Heart right ventricle (tissue), 16 donors: Measurements from ENCODE around the gene EXOC3L4. TPM values are rescaled to one million over a fixed set of nuclear protein-coding genes. Genes with fewer than 3 reads are reported as not detected.

Experiments used
- ATAC-seq, 8 donors: fragments of 200-7000 bp; cut with Tn5 transposase; one replicate each; pipeline ENCODE4 v1.9.1; 2020; ENCODE audit warnings: mild to moderate bottlenecking in 8 of 8, moderate library complexity in 8 of 8, moderate number of reproducible peaks in 1 of 8
- DNase-seq, 2 donors: peaks; one replicate each; pipeline ENCODE4 v3.0.0-alpha.2; 2020
- H3K27ac ChIP-seq, 10 donors: fragments of 200-600 bp; sonication (generic) in 2 of 10; one replicate each; pipeline versions ENCODE4 v1.5.0 to v1.8.0; 2020 to 2022; ENCODE audit warnings: mild to moderate bottlenecking in 3 of 10
- H3K27me3 ChIP-seq, 7 donors: fragments of 200-600 bp; one replicate each; pipeline ENCODE4 v1.8.0; 2021 to 2022; ENCODE audit warnings: mild to moderate bottlenecking in 2 of 7
- H3K36me3 ChIP-seq, 9 donors: fragments of 200-600 bp; sonication (generic) in 1 of 9; one replicate each; pipeline versions ENCODE4 v1.5.0 to v1.8.0; 2020 to 2022; ENCODE audit warnings: mild to moderate bottlenecking in 2 of 9
- H3K4me1 ChIP-seq, 9 donors: fragments of 200-600 bp; sonication (generic) in 1 of 9; one replicate each; pipeline versions ENCODE4 v1.5.0 to v1.8.0; 2020 to 2022; ENCODE audit warnings: mild to moderate bottlenecking in 4 of 9
- H3K4me3 ChIP-seq, 10 donors: fragments of 200-600 bp; sonication (generic) in 2 of 10; one replicate each; pipeline versions ENCODE4 v1.5.0 to v1.8.0; 2020 to 2022; ENCODE audit warnings: mild to moderate bottlenecking in 7 of 10, moderate library complexity in 2 of 10
- H3K9me3 ChIP-seq, 11 donors: fragments of 200-600 bp in 10 of 11; sonication (generic) in 2 of 11; one replicate each; pipeline versions ENCODE4 v1.5.0 to v1.8.0; 2013 to 2022; ENCODE audit warnings: mild to moderate bottlenecking in 2 of 11, control low read depth in 1 of 11, moderate library complexity in 1 of 11
- WGBS, 2 donors: extraction: QIAGEN DNeasy Blood & Tissue Kit; methylation state at CpG; one replicate each; pipeline ENCODE4 v1.1.7; 2013; ENCODE audit warnings: inconsistent platforms in 1 of 2; 5-methylcytosine and 5-hydroxymethylcytosine counted together
- intact Hi-C, 10 donors: fragments of 100-400 bp; cut with DNase I; formaldehyde crosslinking; loops; one replicate each; pipeline versions ENCODE4 v1.11.1 to v1.14.2; 2022
- polyA plus RNA-seq, 2 donors: library from polyadenylated mRNA; stranded (reverse); fragments of 200-250 nt; gene quantifications; one replicate each; pipeline ENCODE4 v1.2.3, GENCODE V29; 2013
- total RNA-seq, 10 donors: library from RNA; stranded (reverse); fragmentation: NEBNext Ultra II Directional in 3 of 10; extraction: Animal tissue kit (Norgen Biotek cat#: 25700) in 3 of 10; gene quantifications; one replicate each; pipeline versions ENCODE4 v1.2.1 to v1.2.4, GENCODE V29; 2021 to 2023
- TF ChIP-seq, protein P1 (sequence below), 9 donors: fragments of 200-600 bp; sonication (generic) in 2 of 9; IDR thresholded peaks; one replicate each; pipeline versions ENCODE4 v1.5.0 to v1.8.0; 2021 to 2022; ENCODE audit warnings: antibody characterized with exemption in 9 of 9, mild to moderate bottlenecking in 5 of 9, moderate library complexity in 1 of 9
- donor health status: Arrhythmogenic right ventricular cardiomyopathy.
- donor health status: ischemic (EF 13 %, LVEDD 7.1; RV severe dilation, severe dysfunction).
- donor health status: healthy with polysubstance abuse.
- donor health status: DM: no; HTN: yes; CAD: no.
- donor health status: DM: no; HTN: no; CAD: no.
- donor health status: ischemic (EF 25% LVEDD 6.9; RV normal size, moderate dysfunction).
- donor health status: ischemic (EF 25% LVEDD 5.7; RV mildly dilated, moderate dysfunction).
- donor health status: healthy.
- donor health status: DM: yes; HTN: yes; CAD: no.
- donor health status: Ischemic cardiomyopathy.
- donor health status: ischemic (EF 35%, LVEDD 5.7; RV mildly dilated, moderate dysfunction).
- donor health status: nonischemic (EF 11% LVEDD 7.7; RV severe dilation, severe dysfunction).
- donor health status: DM: yes; HTN: yes; CAD: no.
- donor health status: PGD.
- donor health status: ischemic (EF 29% LVEDD 5.4; RV normal size, mild dysfunction).
- donor health status: nonischemic (EF 23%, LVEDD 6.1; RV moderate dilation, normal function).

Gene EXOC3L4
- total and polyA plus RNA-seq, 12 donors: 0.16 to 2.0 (median 0.50) TPM; not detected in 4

DNA sequence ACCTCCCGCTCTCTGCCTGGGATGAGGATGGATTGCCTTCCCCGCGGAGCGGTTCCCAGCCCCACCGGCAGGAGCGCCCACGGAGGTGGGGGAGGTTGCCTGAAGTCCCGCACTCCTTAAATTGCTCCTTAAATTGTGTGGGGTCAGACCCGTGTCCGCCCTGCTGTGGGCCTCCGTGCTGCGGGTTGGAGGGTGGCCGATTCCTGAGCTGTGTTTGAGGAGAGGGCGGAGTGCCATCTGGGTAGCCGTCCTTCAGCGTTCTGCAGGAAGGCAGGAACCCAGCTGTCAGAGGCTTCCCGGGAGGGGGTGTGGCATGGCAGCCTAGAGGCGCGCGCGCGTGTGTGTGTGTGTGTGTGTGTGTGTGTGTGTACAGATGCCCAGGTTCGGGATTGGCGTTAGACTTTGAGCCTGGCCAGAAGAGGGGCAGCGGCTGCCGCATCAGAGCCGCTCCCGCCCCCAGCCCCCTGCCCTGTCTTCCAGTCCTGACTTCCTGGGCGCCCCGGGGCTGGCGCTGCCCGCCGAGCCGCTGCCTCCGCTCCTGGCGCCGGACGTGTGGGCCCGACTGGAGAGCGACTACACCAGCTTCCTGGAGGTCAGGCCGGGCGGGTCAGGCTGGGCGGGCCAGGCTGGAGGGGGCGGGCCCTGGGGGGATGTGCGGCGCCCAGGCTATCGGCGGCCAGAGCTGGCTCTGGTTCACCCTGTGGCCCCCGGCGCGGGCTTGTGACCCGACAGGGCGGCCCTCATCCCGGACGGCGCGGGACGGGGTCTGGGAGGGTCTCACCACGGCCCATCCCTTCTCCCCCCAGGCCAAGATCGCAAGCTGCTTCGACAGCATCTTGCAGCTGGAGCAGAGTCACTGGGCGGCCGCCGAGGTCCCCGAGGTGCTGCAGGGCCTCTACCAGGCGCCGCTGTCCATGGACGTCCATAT is 9.2 kb downstream of the EXOC3L4 start:
- intact Hi-C loops: loop anchor here in 7 of 10 donors (2.0 to 10.0 kb wide), 6 partner anchors 74 to 189 kb away; no protein-coding TSS in a partner anchor
- peak in 1 of 2 donors; percentile 59 for DNase-seq

DNA sequence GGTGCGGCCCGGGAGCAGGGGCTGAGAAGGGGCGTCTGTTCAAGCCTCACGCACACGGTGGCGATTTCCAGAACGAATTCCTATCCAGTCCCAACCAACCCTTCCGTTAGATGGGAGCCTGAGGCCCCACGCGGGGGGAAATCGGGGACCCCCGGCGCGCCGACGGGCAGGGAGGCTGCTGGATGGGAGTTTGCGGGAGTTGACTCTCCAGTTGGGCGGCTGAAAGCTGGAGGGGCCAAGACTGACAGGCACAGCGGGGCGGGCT is 9.8 kb downstream of the EXOC3L4 start:
- Histone ChIP-seq H3K27ac (no peak overlapping the region), H3K4me1 (peaks cover 12 to 39% (median 28%) of the 10 kb centered on the region in 9 donors), H3K9me3 (no peaks in the 10 kb centered on the region), H3K27me3 (peaks cover 34 to 56% (median 52%) of the 10 kb centered on the region in 7 donors), H3K36me3 (no peaks in the 10 kb centered on the region), H3K4me3 (peak overlapping the region in 5 of 10 donors; percentile 11 to 27 (median 24))
- WGBS, 2 donors: 9 to 11% methylated on average over 18 to 20 of the region's 20 CpGs
- DNase-seq: peak in 1 of 2 donors; percentile 19
- TF ChIP-seq, protein P1, sequence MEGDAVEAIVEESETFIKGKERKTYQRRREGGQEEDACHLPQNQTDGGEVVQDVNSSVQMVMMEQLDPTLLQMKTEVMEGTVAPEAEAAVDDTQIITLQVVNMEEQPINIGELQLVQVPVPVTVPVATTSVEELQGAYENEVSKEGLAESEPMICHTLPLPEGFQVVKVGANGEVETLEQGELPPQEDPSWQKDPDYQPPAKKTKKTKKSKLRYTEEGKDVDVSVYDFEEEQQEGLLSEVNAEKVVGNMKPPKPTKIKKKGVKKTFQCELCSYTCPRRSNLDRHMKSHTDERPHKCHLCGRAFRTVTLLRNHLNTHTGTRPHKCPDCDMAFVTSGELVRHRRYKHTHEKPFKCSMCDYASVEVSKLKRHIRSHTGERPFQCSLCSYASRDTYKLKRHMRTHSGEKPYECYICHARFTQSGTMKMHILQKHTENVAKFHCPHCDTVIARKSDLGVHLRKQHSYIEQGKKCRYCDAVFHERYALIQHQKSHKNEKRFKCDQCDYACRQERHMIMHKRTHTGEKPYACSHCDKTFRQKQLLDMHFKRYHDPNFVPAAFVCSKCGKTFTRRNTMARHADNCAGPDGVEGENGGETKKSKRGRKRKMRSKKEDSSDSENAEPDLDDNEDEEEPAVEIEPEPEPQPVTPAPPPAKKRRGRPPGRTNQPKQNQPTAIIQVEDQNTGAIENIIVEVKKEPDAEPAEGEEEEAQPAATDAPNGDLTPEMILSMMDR (IDR thresholded peaks at IDR 0.05): no peak
- ATAC-seq: peak in 1 of 8 donors; percentile 6
- intact Hi-C loops: loop anchor here in 7 of 10 donors (2.0 to 10.0 kb wide), 6 partner anchors 73 to 188 kb away; no protein-coding TSS in a partner anchor

More for the DNA sequence above, 9.2 kb downstream of the EXOC3L4 start:
- peaks cover 34 to 62% (median 57%) of the 10 kb centered on the region in 7 donors for H3K27me3 ChIP-seq
- no peak overlapping the region for H3K27ac ChIP-seq
- H3K36me3 ChIP-seq: no peaks in the 10 kb centered on the region
- H3K4me1 ChIP-seq: peaks cover 12 to 38% (median 28%) of the 10 kb centered on the region in 9 donors
- WGBS, 2 donors: 8 to 10% methylated on average over 63 to 68 of the region's 68 CpGs
- peak; percentile 19 to 61 (median 42) for ATAC-seq
- TF ChIP-seq, protein P1 (IDR thresholded peaks at IDR 0.05): no peak
- peak overlapping the region in 8 of 10 donors; percentile 13 to 27 (median 24) for H3K4me3 ChIP-seq
- H3K9me3 ChIP-seq: no peaks in the 10 kb centered on the region

DNA sequence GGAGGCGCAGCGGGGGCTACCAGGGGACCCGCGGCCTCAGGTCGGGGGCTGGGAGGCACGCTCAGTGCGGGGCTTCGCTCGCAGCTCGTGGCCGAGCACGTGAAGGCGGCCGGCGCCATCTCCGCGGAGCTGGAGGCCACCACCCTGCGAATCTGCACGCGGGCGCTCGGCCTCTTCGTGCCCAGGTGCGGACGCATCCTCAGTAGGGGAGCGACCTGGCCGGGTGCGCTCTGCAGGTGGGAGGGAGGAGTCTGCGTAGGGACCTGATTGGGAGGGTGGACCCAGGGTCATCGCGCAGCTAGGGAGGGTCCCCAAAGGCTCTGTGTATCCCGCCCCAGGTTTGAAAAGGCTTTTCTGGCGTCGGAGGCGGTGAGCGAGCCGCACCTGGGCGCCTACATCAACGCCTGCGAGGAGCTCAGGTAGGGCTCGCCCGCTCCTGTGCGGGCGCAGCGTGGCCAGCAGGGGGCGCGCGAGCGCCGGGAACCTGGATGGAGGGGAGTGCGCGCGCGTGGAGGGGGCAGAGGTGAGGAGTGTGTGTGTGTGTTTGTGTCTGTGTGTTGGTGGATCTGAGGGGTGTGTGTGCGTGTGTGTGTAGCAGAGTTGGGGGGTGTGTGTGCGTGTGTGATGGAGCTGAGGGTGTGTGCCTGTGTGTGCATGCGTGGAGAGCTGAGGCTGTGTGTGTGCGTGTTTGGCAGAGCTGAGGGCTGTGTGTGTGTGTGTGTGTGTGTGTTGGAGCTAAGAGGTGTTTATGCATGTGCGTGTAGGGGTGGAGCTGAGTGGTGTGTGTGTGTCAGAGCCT is 10.3 kb downstream of the EXOC3L4 start:
- no peaks in the 10 kb centered on the region for H3K36me3 ChIP-seq
- peaks cover 12 to 43% (median 31%) of the 10 kb centered on the region in 9 donors for H3K4me1 ChIP-seq
- intact Hi-C loops: loop anchor here (1.0 to 10.0 kb wide), 10 partner anchors 37 to 188 kb away; no protein-coding TSS in a partner anchor
- peaks cover 34 to 51% (median 49%) of the 10 kb centered on the region in 7 donors for H3K27me3 ChIP-seq
- no peak overlapping the region for H3K27ac ChIP-seq
- no peaks in the 10 kb centered on the region for H3K9me3 ChIP-seq
- TF ChIP-seq, protein P1 (IDR thresholded peaks at IDR 0.05): peak; percentile 91 to 98 (median 96)
- ATAC-seq (peak; percentile 72 to 89 (median 82)), DNase-seq (peak; percentile 50 to 75)
- peak overlapping the region in 1 of 10 donors; percentile 11 for H3K4me3 ChIP-seq
- 6 to 7% methylated on average over 55 to 59 of the region's 59 CpGs for WGBS, 2 donors
